ENCODE measurements around the gene MT3. TPM values are rescaled to one million over a fixed set of nuclear protein-coding genes. Genes with fewer than 3 reads are reported as not detected.

Gene MT3
- total and polyA plus RNA-seq, 2 of the 8 experiments (the other 6 are each of a cell fraction or from before 2014, with no cell fraction given) = 0.17 TPM; not detected in 1

GRCh38 chr16:56639045-56639444 lies 49.7 kb downstream of the MT3 start (continued):
- TF ChIP-seq CHD7 (IDR thresholded peaks at IDR 0.05; ENCODE audit: insufficient replicate concordance, low read length) (no peak), CBX5 (IDR thresholded peaks at IDR 0.05; ENCODE audit: low read depth, low read length) (no peak), BACH1 (IDR thresholded peaks at IDR 0.05; ENCODE audit: low read length) (no peak), HDAC6 (IDR thresholded peaks at IDR 0.05; ENCODE audit: low read depth, low read length) (no peak), KDM4A (IDR thresholded peaks at IDR 0.05; ENCODE audit: low read depth, low read length, severe bottlenecking) (no peak), RNF2 (IDR thresholded peaks at IDR 0.05; ENCODE audit: borderline replicate concordance, low read depth, low read length, missing control alignments, poor library complexity, severe bottlenecking) (no peak), RXRA (IDR thresholded peaks at IDR 0.05; ENCODE audit: insufficient read depth, low read depth, low read length) (no peak), SP1 (IDR thresholded peaks at IDR 0.05; ENCODE audit: low read depth, low read length) (no peak), NRF1 (IDR thresholded peaks at IDR 0.05; ENCODE audit: low read depth, low read length) (no peak), MAX (IDR thresholded peaks at IDR 0.05) (no peak), RBBP5 (IDR thresholded peaks at IDR 0.05; ENCODE audit: borderline replicate concordance, low read depth, low read length) (no peak)

Measured in H1 (cell line).